ENCODE measurements around the gene GABRB1. TPM values are rescaled to one million over a fixed set of nuclear protein-coding genes. Genes with fewer than 3 reads are reported as not detected.

GABRB1 gene
- total RNA-seq = not detected

- Mint-ChIP-seq H3K4me3 (peak within 1 kb of the TSS; percentile 46), H3K4me1 (ENCODE audit: low read depth in 2 of 2) (peaks cover 14 to 18% of the 10 kb centered on the region in 2 donors), H3K27ac (no peak within 1 kb of the TSS), H3K27me3 (peaks cover 27 to 56% of the 10 kb centered on the region in 2 donors), H3K9me3 (no peaks in the 10 kb centered on the region), H3K36me3 (no peaks in the 10 kb centered on the region)
- ATAC-seq = no peak
- DNase-seq (ENCODE audit: low spot score) = no peak
Measured at GRCh38 chr4:47031011-47031678, at the start of gene GABRB1. TSS of gene GABRB1 (plus strand) at chr4:47031567.

- H3K27me3 Mint-ChIP-seq = peaks cover 7 to 16% of the 10 kb centered on the region in 2 donors
- no peak overlapping the region for H3K4me3 Mint-ChIP-seq
- no peaks in the 10 kb centered on the region for H3K4me1 Mint-ChIP-seq (ENCODE audit: low read depth in 2 of 2)
- no peaks in the 10 kb centered on the region for H3K36me3 Mint-ChIP-seq
- ATAC-seq = no peak
- H3K9me3 Mint-ChIP-seq = no peaks in the 10 kb centered on the region
- no peak overlapping the region for H3K27ac Mint-ChIP-seq
- no peak for DNase-seq (ENCODE audit: low spot score)
Measured at GRCh38 chr4:46984781-46985180, 46.6 kb upstream of the GABRB1 start.

GRCh38 chr4:46986922-46987638 is 44.3 kb upstream of the GABRB1 start:
- no peaks in the 10 kb centered on the region for H3K36me3 Mint-ChIP-seq
- peaks cover under 1% of the 10 kb centered on the region in 2 donors for H3K4me1 Mint-ChIP-seq (ENCODE audit: low read depth in 2 of 2)
- no peak overlapping the region for H3K27ac Mint-ChIP-seq
- ATAC-seq (no peak), DNase-seq (ENCODE audit: low spot score) (no peak)
- no peaks in the 10 kb centered on the region for H3K9me3 Mint-ChIP-seq
- H3K27me3 Mint-ChIP-seq = peaks cover 6 to 15% of the 10 kb centered on the region in 2 donors
- H3K4me3 Mint-ChIP-seq = no peak overlapping the region

- Mint-ChIP-seq H3K4me3 (peak overlapping the region; percentile 34), H3K27me3 (peaks cover 31 to 51% of the 10 kb centered on the region in 2 donors)
Measured at GRCh38 chr4:46992338-46992737, 39.0 kb upstream of the GABRB1 start.

GRCh38 chr4:46993075-46994006 is 38.0 kb upstream of the GABRB1 start, which contains the start of gene GABRA4:
TSS of gene GABRA4 (minus strand) at chr4:46993581. CDS start at chr4:46993424, 157 bp downstream.
- H3K9me3 Mint-ChIP-seq = no peaks in the 10 kb centered on the region
- no peaks in the 10 kb centered on the region for H3K36me3 Mint-ChIP-seq
- peak within 1 kb of the TSS; percentile 34 for H3K4me3 Mint-ChIP-seq
- peaks cover 34 to 56% of the 10 kb centered on the region in 2 donors for H3K27me3 Mint-ChIP-seq
- H3K4me1 Mint-ChIP-seq (ENCODE audit: low read depth in 2 of 2) = peaks cover 14 to 15% of the 10 kb centered on the region in 2 donors
- H3K27ac Mint-ChIP-seq = no peak within 1 kb of the TSS
- DNase-seq (ENCODE audit: low spot score) (no peak), ATAC-seq (peak in 1 of 2 donors; percentile 38)

More at GRCh38 chr4:46992338-46992737, 39.0 kb upstream of the GABRB1 start:
- ATAC-seq (no peak), DNase-seq (ENCODE audit: low spot score) (no peak)
- peaks cover 14 to 15% of the 10 kb centered on the region in 2 donors for H3K4me1 Mint-ChIP-seq (ENCODE audit: low read depth in 2 of 2)
- H3K36me3 Mint-ChIP-seq = no peaks in the 10 kb centered on the region
- H3K27ac Mint-ChIP-seq = no peak overlapping the region
- no peaks in the 10 kb centered on the region for H3K9me3 Mint-ChIP-seq

GRCh38 chr4:46994007-46994405 is 37.4 kb upstream of the GABRB1 start:
- ATAC-seq = no peak
- no peak for DNase-seq (ENCODE audit: low spot score)
- Mint-ChIP-seq H3K27me3 (peaks cover 34 to 56% of the 10 kb centered on the region in 2 donors), H3K4me1 (ENCODE audit: low read depth in 2 of 2) (peaks cover 14 to 15% of the 10 kb centered on the region in 2 donors), H3K36me3 (no peaks in the 10 kb centered on the region), H3K9me3 (no peaks in the 10 kb centered on the region), H3K4me3 (peak overlapping the region; percentile 11), H3K27ac (no peak overlapping the region)

GRCh38 chr4:46999566-46999965 is 31.8 kb upstream of the GABRB1 start:
- no peak for ATAC-seq
- Mint-ChIP-seq H3K36me3 (no peaks in the 10 kb centered on the region), H3K9me3 (no peaks in the 10 kb centered on the region), H3K27ac (no peak overlapping the region), H3K27me3 (peaks cover 18 to 25% of the 10 kb centered on the region in 2 donors), H3K4me3 (no peak overlapping the region), H3K4me1 (ENCODE audit: low read depth in 2 of 2) (peaks cover under 1% of the 10 kb centered on the region in 2 donors)
- no peak for DNase-seq (ENCODE audit: low spot score)

GRCh38 chr4:47000406-47000805 is 31.0 kb upstream of the GABRB1 start:
- Mint-ChIP-seq H3K4me1 (ENCODE audit: low read depth in 2 of 2) (no peaks in the 10 kb centered on the region), H3K9me3 (no peaks in the 10 kb centered on the region), H3K4me3 (no peak overlapping the region), H3K27ac (no peak overlapping the region), H3K27me3 (peaks cover 10 to 17% of the 10 kb centered on the region in 2 donors), H3K36me3 (no peaks in the 10 kb centered on the region)
- DNase-seq (ENCODE audit: low spot score) = no peak
- ATAC-seq = no peak

GRCh38 chr4:47002580-47002979 is 28.8 kb upstream of the GABRB1 start:
- Mint-ChIP-seq H3K27me3 (peaks cover 2 to 6% of the 10 kb centered on the region in 2 donors), H3K27ac (no peak overlapping the region), H3K9me3 (no peaks in the 10 kb centered on the region), H3K36me3 (no peaks in the 10 kb centered on the region), H3K4me3 (no peak overlapping the region), H3K4me1 (ENCODE audit: low read depth in 2 of 2) (no peaks in the 10 kb centered on the region)
- no peak for ATAC-seq
- DNase-seq (ENCODE audit: low spot score) = no peak

GRCh38 chr4:47010347-47010911 is 20.9 kb upstream of the GABRB1 start:
- no peaks in the 10 kb centered on the region for H3K36me3 Mint-ChIP-seq
- peak overlapping the region; percentile 76 to 92 for H3K27ac Mint-ChIP-seq
- no peaks in the 10 kb centered on the region for H3K27me3 Mint-ChIP-seq
- DNase-seq (ENCODE audit: low spot score) = no peak
- peak overlapping the region; percentile 74 for H3K4me3 Mint-ChIP-seq
- ATAC-seq = peak; percentile 18 to 48
- H3K9me3 Mint-ChIP-seq = peaks cover 3% of the 10 kb centered on the region
- peaks cover 12 to 21% of the 10 kb centered on the region in 2 donors for H3K4me1 Mint-ChIP-seq (ENCODE audit: low read depth in 2 of 2)

GRCh38 chr4:47010912-47011446 is 20.4 kb upstream of the GABRB1 start:
- DNase-seq (ENCODE audit: low spot score) (no peak), ATAC-seq (peak; percentile 89 to 90)
- peaks cover 12 to 21% of the 10 kb centered on the region in 2 donors for H3K4me1 Mint-ChIP-seq (ENCODE audit: low read depth in 2 of 2)
- peak overlapping the region; percentile 76 to 92 for H3K27ac Mint-ChIP-seq
- H3K9me3 Mint-ChIP-seq = peaks cover 3% of the 10 kb centered on the region
- H3K27me3 Mint-ChIP-seq = no peaks in the 10 kb centered on the region
- peak overlapping the region; percentile 74 for H3K4me3 Mint-ChIP-seq
- H3K36me3 Mint-ChIP-seq = no peaks in the 10 kb centered on the region

GRCh38 chr4:47012676-47013075 is 18.7 kb upstream of the GABRB1 start:
- ATAC-seq = no peak
- Mint-ChIP-seq H3K27me3 (no peaks in the 10 kb centered on the region), H3K9me3 (peaks cover 3% of the 10 kb centered on the region), H3K27ac (peak overlapping the region; percentile 31 to 51), H3K36me3 (no peaks in the 10 kb centered on the region), H3K4me3 (no peak overlapping the region), H3K4me1 (ENCODE audit: low read depth in 2 of 2) (peaks cover 12 to 21% of the 10 kb centered on the region in 2 donors)
- no peak for DNase-seq (ENCODE audit: low spot score)

GRCh38 chr4:47013373-47013772 is 18.0 kb upstream of the GABRB1 start:
- Mint-ChIP-seq H3K27ac (no peak overlapping the region), H3K4me1 (ENCODE audit: low read depth in 2 of 2) (peaks cover 12 to 27% of the 10 kb centered on the region in 2 donors), H3K9me3 (peaks cover 3% of the 10 kb centered on the region), H3K36me3 (no peaks in the 10 kb centered on the region), H3K4me3 (no peak overlapping the region), H3K27me3 (no peaks in the 10 kb centered on the region)
- ATAC-seq (no peak), DNase-seq (ENCODE audit: low spot score) (no peak)

All from natural killer cell treated with Interleukin-12 subunit alpha and Interleukin-12 subunit beta and Interleukin-15 and Interleukin-18, amount 100 ng/mL, for 72 hours (primary cell).